Gastrocnemius medialis (tissue), 4 donors: ENCODE measurements around the gene PTGR3. TPM values are rescaled to one million over a fixed set of nuclear protein-coding genes. Genes with fewer than 3 reads are reported as not detected.

Experiments used
- ATAC-seq, 2 donors: fragments of 150-250 bp; one replicate each; pipeline ENCODE4 v1.9.1; 2016
- DNase-seq, 2 donors: peaks; one replicate each; pipeline ENCODE4 v3.0.0-alpha.2; 2019
- H3K27ac ChIP-seq, 4 donors: fragments of 200-600 bp; sonication (generic); 1 replicate in 1 of 4; 2 replicates in 3 of 4; pipeline ENCODE4 v1.5.1; 2016 to 2018; ENCODE audit warnings: mild to moderate bottlenecking in 2 of 4, moderate library complexity in 1 of 4
- H3K27me3 ChIP-seq, 3 donors: fragments of 200-600 bp; sonication (generic) in 2 of 3; 1 replicate in 1 of 3; 2 replicates in 2 of 3; pipeline versions ENCODE4 v1.5.1 to v1.6.0; 2016 to 2019; ENCODE audit warnings: mild to moderate bottlenecking in 1 of 3, moderate library complexity in 1 of 3
- H3K36me3 ChIP-seq, 2 donors: fragments of 200-600 bp; sonication (generic) in 1 of 2; one replicate each; pipeline ENCODE4 v1.5.1; 2017 to 2018
- H3K4me1 ChIP-seq, 2 donors: fragments of 200-600 bp; sonication (generic) in 1 of 2; one replicate each; pipeline ENCODE4 v1.5.1; 2016 to 2017; ENCODE audit warnings: mild to moderate bottlenecking in 2 of 2
- H3K4me3 ChIP-seq, 4 donors: fragments of 200-600 bp; sonication (generic) in 3 of 4; 1 replicate in 1 of 4; 2 replicates in 3 of 4; pipeline ENCODE4 v1.5.1; 2016 to 2019; ENCODE audit warnings: mild to moderate bottlenecking in 2 of 4
- H3K9me3 ChIP-seq, 3 donors: fragments of 200-600 bp; sonication (generic) in 2 of 3; 1 replicate in 1 of 3; 2 replicates in 2 of 3; pipeline ENCODE4 v1.5.1; 2016 to 2019
- CTCF ChIP-seq, 5 experiments: fragments of 450-650 bp in 3 of 5; fragments of 200-600 bp in 2 of 5; sonication (generic) in 2 of 5; IDR thresholded peaks in 4 of 5; conservative IDR thresholded peaks in 1 of 5; 1 replicate in 4 of 5; 2 replicates in 1 of 5; pipeline ENCODE4 v1.5.1; 2016 to 2019; ENCODE audit warnings: antibody characterized with exemption in 5 of 5, mild to moderate bottlenecking in 3 of 5, moderate library complexity in 3 of 5
- POLR2A ChIP-seq, 2 donors: fragments of 450-650 bp; IDR thresholded peaks; one replicate each; pipeline ENCODE4 v1.6.1; 2017; ENCODE audit warnings: antibody characterized with exemption in 2 of 2, mild to moderate bottlenecking in 2 of 2, moderate library complexity in 2 of 2
- in situ Hi-C, 4 donors: fragments of 200-750 bp; cut with MboI; loops; one replicate each; pipeline versions ENCODE4 v1.15.0 to v1.8.0; 2017; ENCODE audit warnings: low sequenced_read_pairs in 4 of 4
- intact Hi-C: fragments of 100-400 bp; cut with DNase I; formaldehyde crosslinking; loops from one replicate; pipeline ENCODE4 v1.15.1; 2023; ENCODE audit warnings: low total_unique reads
- total RNA-seq, 4 donors: library from RNA; depleted of rRNA; stranded (reverse); fragments of >200 nt; gene quantifications; one replicate each; pipeline versions ENCODE4 v1.1.0 to v1.2.3, GENCODE V29; 2016

The PTGR3 gene
- total RNA-seq, 4 donors from 2014 or later, result 25.7 to 34.0 (median 29.9) TPM

GRCh38 chr18:75200605-75201280, 8.2 kb downstream of the PTGR3 start:
- Histone ChIP-seq H3K4me1 (peaks cover 64 to 70% of the 10 kb centered on the region in 2 donors), H3K36me3 (no peaks in the 10 kb centered on the region), H3K4me3 (no peak overlapping the region), H3K27me3 (no peaks in the 10 kb centered on the region), H3K27ac (peak overlapping the region; percentile 80 to 99 (median 93)), H3K9me3 (no peaks in the 10 kb centered on the region)
- intact Hi-C loops (loop anchor here (5.0 to 10.0 kb wide), 5 partner anchors 38 to 1294 kb away; partner anchors contain the start of genes CYB5A and ZNF516), in situ Hi-C loops (no loop called here)
- no peak for ATAC-seq
- DNase-seq, result no peak
- TF ChIP-seq POLR2A (IDR thresholded peaks at IDR 0.05) (no peak), CTCF (IDR thresholded peaks at IDR 0.05 in 4 of 5, conservative IDR thresholded peaks at IDR 0.05 in 1 of 5) (no peak)

- in situ Hi-C loops, result no loop called here
- DNase-seq, result peak in 1 of 2 donors; percentile 36
- Histone ChIP-seq H3K36me3 (no peaks in the 10 kb centered on the region), H3K4me3 (no peak overlapping the region), H3K27ac (peak overlapping the region in 3 of 4 donors; percentile 80 to 98 (median 88)), H3K9me3 (no peaks in the 10 kb centered on the region), H3K4me1 (peaks cover 60 to 66% of the 10 kb centered on the region in 2 donors), H3K27me3 (no peaks in the 10 kb centered on the region)
- peak in 1 of 2 donors; percentile 35 for ATAC-seq
- intact Hi-C loops, result loop anchor here (5.0 to 10.0 kb wide), 5 partner anchors 38 to 1295 kb away; partner anchors contain the start of genes CYB5A and ZNF516
- TF ChIP-seq POLR2A (IDR thresholded peaks at IDR 0.05) (no peak), CTCF (IDR thresholded peaks at IDR 0.05 in 4 of 5, conservative IDR thresholded peaks at IDR 0.05 in 1 of 5) (no peak)
Measured at GRCh38 chr18:75200071-75200470, 8.9 kb downstream of the PTGR3 start.

- Histone ChIP-seq H3K4me1 (peaks cover 59 to 65% of the 10 kb centered on the region in 2 donors), H3K27ac (peak overlapping the region in 1 of 4 donors; percentile 98), H3K36me3 (no peaks in the 10 kb centered on the region), H3K9me3 (no peaks in the 10 kb centered on the region), H3K4me3 (no peak overlapping the region), H3K27me3 (no peaks in the 10 kb centered on the region)
- DNase-seq (no peak), ATAC-seq (no peak)
- in situ Hi-C loops (no loop called here), intact Hi-C loops (loop anchor here (2.0 kb wide), 1 partner anchor 13 kb away; no protein-coding TSS in a partner anchor)
- TF ChIP-seq CTCF (IDR thresholded peaks at IDR 0.05 in 4 of 5, conservative IDR thresholded peaks at IDR 0.05 in 1 of 5) (no peak), POLR2A (IDR thresholded peaks at IDR 0.05) (no peak)
Measured at GRCh38 chr18:75199327-75199726, 9.6 kb downstream of the PTGR3 start.

- ATAC-seq, result no peak
- Histone ChIP-seq H3K4me1 (peaks cover 46 to 52% of the 10 kb centered on the region in 2 donors), H3K9me3 (no peaks in the 10 kb centered on the region), H3K27ac (no peak overlapping the region), H3K36me3 (no peaks in the 10 kb centered on the region), H3K27me3 (no peaks in the 10 kb centered on the region), H3K4me3 (no peak overlapping the region)
- DNase-seq, result no peak
- TF ChIP-seq POLR2A (IDR thresholded peaks at IDR 0.05) (no peak), CTCF (IDR thresholded peaks at IDR 0.05 in 4 of 5, conservative IDR thresholded peaks at IDR 0.05 in 1 of 5) (no peak)
- in situ Hi-C loops (no loop called here), intact Hi-C loops (loop anchor here (2.0 kb wide), 1 partner anchor 15 kb away; no protein-coding TSS in a partner anchor)
Measured at GRCh38 chr18:75198036-75198435, 10.9 kb downstream of the PTGR3 start.
